Body of pancreas (tissue), 4 donors: ENCODE results near the gene UTP15.

Experiments used
- CTCF ChIP-seq, 7 experiments: fragments of 450-650 bp in 4 of 7; fragments of 200-600 bp in 3 of 7; sonication (generic) in 3 of 7; IDR thresholded peaks; one replicate each; pipeline ENCODE4 v1.5.1; 2016 to 2019; ENCODE audit warnings: antibody characterized with exemption in 7 of 7
- POLR2A ChIP-seq, 3 donors: fragments of 450-650 bp; IDR thresholded peaks; one replicate each; pipeline ENCODE4 v1.6.1; 2016; ENCODE audit warnings: antibody characterized with exemption in 3 of 3, mild to moderate bottlenecking in 2 of 3

- TF ChIP-seq CTCF (IDR thresholded peaks at IDR 0.05) = no peak
- TF ChIP-seq POLR2A (IDR thresholded peaks at IDR 0.05) = no peak
These were observed 30.6 kb upstream of the UTP15 start for GRCh38 chr5:73534971-73535370.
